ENCODE data around the gene PCSK6.

PCSK6 gene

DNA sequence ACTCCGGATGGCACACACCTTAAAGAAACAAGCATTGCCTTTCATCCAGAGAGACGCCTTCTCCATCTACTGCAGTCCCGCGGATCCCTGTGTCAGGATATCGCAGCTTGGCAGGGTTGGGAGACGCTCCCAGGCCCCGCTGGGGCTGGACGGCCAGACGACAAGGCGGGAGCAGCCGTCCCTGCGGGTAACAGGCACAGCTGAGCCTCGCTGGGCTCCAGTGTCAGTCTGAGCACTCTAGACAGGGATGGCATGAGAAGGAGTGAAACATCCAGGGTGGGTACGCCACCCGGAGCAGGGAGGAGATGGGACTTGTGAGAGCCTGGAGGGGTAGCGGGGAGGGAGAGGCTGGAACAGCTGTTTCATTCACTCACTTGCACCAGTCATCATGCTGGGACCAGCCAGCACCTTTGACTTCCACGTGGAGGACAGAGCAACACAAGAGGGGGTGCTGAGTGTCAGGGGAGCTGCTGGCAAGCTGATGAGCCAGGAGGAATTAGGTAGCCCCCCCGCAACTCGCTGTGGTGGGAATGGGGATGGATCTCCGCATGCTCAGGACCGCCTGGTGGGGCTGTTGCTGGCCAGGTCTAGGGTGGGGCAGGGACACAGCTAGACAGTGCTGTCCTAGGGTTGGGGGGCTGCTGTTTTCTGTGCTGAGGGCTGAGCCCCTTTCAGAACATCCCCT is 162.9 kb downstream of the PCSK6 start:
- DNase-seq (ENCODE audit: low read depth): no peak

GRCh38 chr15:101326026-101326315 is 163.5 kb downstream of the PCSK6 start:
- no peak for DNase-seq (ENCODE audit: low read depth)

GRCh38 chr15:101325263-101326025 is 164.1 kb downstream of the PCSK6 start:
- DNase-seq (ENCODE audit: low read depth): no peak

- no peak for DNase-seq (ENCODE audit: low read depth)
Measured at GRCh38 chr15:101324524-101325177, 164.9 kb downstream of the PCSK6 start.

GRCh38 chr15:101323793-101324523 is 165.5 kb downstream of the PCSK6 start:
- DNase-seq (ENCODE audit: low read depth): no peak

- DNase-seq (ENCODE audit: low read depth): no peak
Measured at GRCh38 chr15:101322854-101323477, 166.5 kb downstream of the PCSK6 start.

DNA sequence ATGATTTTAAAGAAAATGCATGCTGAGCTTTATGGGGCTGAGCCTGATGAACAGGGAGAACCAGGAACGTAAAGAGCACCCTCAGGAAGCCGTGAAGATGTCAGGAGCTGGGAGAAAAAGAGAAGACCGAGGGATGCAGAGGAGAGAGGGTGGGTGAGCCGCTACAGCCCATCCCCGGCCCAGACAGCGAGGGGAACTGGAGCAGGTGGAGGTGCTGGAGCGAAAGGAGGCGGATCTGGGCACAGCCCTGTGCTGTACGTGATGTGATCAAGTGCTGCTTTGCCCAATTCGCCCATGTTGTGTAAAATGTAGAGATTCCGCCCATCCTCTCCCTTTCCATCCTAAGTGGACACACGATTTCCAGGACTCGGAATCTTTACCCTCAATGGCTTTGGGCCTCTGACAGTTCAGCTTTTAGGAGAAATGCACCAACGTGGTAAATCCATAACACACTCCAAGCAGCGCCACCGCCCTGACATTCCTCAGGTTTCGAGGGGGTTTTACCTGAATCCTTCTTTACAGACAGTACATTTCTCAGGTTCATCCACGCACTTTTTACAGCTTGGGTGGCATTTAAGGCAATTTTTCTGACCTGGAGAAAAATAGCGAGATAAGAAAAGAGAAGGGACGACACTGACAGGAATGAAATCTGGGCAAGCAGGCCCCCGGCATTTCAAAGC is 167.4 kb downstream of the PCSK6 start:
- no peak for DNase-seq (ENCODE audit: low read depth)

GRCh38 chr15:101320501-101321052 is 168.9 kb downstream of the PCSK6 start:
- peak; percentile 74 for DNase-seq (ENCODE audit: low read depth)

DNA sequence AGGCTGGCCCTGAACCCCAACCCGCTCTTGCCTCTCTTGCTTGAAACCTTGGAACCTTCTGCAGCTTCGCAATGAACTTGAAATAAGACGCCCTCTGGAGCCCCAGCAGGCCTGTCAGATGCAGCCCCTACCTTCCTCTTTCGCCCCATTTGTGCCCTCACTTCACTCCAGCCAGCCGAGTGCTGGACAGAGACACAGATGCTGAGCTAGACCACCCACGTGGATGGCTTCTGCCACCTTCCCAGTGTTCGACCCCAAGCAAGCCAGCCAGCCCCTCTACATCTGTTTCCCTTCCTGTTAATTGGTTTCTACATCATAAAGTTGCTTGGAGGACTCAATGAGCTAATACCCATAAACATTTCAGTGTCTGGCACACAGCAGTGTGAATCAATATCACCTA is 170.7 kb downstream of the PCSK6 start:
- DNase-seq (ENCODE audit: low read depth): no peak

- DNase-seq (ENCODE audit: low read depth): no peak
Measured at GRCh38 chr15:101318147-101318819, 171.2 kb downstream of the PCSK6 start.

GRCh38 chr15:101317336-101317872 is 172.1 kb downstream of the PCSK6 start:
- no peak for DNase-seq (ENCODE audit: low read depth)

DNA sequence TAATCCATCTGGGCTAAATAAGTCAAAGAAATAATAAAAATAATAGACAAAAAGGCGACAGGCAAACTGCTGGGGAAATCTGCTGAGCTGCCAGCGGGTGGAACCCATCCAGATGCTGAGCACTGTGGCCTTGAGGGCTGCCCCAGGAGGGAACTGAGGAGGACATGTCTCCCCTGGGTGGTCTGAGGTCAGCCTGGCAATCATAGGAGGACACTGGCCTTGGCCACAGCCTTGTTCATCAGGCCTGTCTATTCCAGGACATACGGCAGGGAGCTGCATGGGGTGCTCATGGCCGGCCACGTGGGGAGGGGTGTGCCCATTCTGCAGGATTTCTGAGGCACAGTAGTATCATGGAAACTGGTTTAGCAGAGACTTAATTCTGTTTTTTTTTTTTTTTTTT is 173.0 kb downstream of the PCSK6 start:
- no peak for DNase-seq (ENCODE audit: low read depth)

- no peak for DNase-seq (ENCODE audit: low read depth)
Measured at GRCh38 chr15:101315736-101316135, 173.8 kb downstream of the PCSK6 start.

DNA sequence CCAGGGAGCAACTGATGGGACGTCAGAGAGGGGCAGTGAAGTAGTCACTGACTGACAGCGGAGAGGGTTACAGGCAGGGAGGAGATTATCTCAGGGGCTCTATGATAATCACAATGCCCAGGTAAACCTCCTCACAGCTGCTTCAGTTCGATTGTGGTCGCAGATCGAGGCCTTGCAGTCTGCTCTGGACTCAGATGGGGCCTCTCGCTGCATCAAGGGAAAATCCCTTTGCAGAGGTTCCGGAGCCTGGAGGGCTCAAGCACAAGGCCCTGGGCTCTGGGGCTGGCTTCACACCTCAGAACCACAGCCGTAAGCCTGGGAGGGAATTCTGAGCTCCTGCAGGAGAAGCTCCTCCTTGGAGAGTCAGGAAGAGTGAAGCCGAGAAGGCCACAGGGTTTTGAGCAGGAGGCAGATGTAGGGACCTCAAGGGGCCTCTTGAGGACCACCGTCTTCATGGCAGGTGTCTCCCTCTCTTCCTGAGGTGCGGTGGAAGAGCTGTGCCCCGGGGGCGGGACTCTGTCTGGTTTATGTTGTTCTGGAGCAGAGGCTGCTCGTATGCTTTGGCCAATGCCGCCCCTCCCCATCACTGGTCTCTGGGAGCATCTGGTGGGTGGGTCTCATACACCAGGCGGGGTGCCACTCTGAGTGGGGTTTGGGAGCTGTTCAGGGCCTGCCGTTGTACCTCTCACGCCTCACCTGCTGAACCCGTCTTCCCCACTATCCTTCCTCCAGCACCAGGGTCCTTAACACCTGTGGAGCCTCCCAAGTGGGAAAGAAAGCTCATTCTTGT is 175.0 kb downstream of the PCSK6 start:
- no peak for DNase-seq (ENCODE audit: low read depth)

DNA sequence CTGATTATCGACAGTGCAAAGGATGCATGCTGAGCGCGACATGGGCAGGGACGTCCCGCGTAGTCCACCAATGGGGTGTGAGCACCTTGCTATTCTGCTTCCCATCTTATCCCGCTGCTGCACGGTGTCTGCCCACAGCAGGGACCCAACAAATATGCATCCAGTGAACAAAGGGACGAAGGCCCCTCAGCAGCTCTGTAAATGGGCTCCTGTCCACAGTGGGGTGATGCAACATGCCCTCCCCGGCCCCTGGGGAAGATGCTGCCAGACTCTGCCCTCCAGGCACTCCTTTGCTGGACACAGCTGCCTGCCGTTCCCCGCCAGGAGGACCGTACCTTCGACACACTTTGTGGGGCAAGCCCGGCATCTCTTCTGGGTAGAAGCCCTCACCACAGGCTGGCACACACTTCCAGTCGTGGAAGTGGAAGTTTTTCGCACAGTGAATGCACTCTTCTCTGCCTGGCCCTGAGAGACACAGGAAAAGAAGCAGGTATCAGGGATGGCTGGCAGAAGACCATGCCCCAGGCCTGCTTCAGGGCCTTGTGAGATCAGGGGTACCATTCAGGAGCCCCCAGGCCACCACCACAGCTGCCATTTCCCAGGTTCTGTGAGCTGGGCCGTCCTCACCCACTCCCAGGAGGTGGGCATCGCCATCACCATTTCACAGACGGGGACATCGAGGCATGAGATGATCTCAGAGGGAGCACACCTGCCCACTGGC is 176.3 kb downstream of the PCSK6 start:
- no peak for DNase-seq (ENCODE audit: low read depth)

DNA sequence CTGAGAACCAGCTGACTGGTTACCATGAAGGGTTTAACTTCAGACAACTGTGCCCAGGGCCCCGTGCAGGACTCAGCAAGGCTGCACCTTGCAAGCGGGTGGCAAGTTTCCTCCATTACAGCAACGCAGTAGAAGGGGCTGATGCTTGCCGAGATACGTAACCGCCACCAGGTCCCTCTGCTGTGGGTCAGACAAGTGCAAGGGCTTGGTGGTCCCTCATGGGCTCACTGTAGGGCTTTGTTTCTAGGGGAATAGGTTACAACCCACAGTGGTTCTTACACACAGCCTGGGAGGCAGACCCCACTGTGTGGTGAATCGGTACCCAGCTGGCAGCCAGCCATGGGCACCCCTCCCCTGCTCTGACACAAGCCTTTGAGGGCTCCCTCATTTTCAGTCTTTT is 179.0 kb downstream of the PCSK6 start:
- no peak for DNase-seq (ENCODE audit: low read depth)

DNA sequence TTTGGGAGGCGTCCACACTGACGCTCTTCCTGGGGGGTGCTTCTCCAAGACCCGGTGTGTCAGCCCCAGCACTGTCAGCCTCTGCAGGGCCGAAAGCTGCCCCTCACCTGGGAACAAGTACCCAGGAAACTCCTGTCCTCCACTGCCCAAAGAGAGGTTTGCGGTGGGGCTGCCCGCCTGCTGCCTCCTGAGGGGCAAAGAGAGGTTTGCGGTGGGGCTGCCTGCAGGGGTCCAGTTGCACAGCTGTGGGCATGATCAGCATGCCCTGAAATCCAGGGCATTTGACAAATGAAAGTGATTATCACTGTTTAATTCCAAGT is 179.4 kb downstream of the PCSK6 start:
- no peak for DNase-seq (ENCODE audit: low read depth)

DNA sequence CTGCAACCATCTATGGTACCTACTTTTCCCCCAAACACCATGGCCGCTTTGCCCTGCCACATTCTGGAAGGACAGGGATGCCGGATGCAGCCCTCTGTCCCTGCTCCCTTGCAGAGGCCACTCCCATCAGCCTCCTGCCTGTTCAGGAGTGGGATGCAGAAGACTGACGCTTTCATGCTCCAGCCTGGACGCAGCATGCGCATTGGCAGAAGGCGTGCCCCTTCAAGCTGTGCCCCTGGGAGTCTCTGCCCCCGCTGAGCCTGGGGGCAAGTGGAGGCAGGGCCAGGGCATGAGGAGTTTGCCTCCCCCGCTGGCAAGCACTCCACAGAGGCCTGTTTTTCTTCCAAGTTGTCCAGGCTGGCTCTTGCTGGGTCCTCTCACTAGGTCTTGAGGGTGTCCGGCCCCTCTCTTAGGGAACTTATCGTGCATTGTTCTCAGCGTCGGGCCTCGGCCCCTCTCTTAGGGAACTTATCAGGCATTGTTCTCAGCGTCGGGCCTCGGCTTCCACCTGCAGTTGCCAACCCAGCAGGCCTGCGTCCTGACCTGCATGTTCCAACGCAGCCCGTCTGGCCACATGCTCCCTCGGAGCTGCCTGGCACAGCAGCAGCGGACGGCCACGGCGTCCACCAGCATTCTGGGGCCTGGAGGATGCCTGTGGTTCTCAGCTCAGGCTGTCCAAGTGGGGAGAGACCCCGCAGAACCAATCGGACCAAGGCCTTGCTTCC is 179.9 kb downstream of the PCSK6 start:
- no peak for DNase-seq (ENCODE audit: low read depth)
